HFF-Myc (cell line): ENCODE data around the gene FAM13C.
"Not testable (repeated sequence)": the region's sequence is repeated elsewhere in the genome, so short reads cannot be mapped to it uniquely, and the experiment has no call there.

Experiments used
- DNase-seq: peaks from one replicate; pipeline ENCODE4 v3.0.0-alpha.2; 2011; ENCODE audit warnings: low read depth; ENCODE audit errors: extremely low read depth
- H3K4me3 ChIP-seq: replicated peaks from 2 replicates; pipeline ENCODE4 v1.5.1; 2011; ENCODE audit warnings: low read depth, mild to moderate bottlenecking, control low read depth, low read length
- TF ChIP-seq, protein P1 (sequence below): IDR thresholded peaks from 2 replicates; pipeline ENCODE4 v1.5.1; 2012; ENCODE audit warnings: mild to moderate bottlenecking, low read depth, low read length, control low read depth; ENCODE audit errors: missing control alignments

FAM13C gene

DNA sequence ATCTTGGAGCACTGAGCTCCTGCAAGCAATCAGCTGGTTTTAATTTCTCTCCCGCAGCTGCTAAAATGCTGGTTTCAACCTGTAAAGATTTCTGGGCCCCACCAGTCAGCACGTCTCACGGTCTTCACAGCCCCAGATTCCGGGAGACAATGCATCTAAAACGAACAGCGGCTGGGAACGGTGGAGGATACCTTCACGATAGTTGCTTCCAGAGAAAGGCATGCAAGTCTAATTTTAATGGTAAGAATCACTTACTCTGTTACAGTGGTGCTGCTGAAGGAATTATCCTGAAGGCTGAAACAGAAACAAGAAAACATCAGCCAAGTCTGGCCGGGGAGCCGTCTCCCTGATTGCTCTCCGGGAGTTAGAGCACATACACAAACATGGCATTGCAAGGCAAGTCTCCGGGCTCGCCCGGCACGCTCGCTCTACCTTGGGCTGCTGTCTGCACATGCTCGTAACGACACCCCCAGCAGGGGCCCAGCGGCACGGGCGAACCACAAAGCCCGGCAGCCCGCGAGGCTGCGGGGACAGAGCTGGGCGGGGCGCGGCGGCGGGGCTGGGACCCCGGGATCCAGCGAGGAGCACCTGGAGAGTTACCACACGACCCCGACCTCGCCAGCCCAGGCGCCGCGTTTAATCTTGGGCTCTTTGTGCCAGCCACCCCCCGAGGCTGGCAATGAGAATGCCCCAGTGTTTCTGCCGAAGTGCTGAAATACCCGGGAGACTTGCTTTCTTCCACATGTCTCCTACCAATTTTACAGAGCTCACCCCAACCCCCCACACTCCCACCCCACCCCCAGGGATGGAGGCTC, at the start of gene FAM13C:
TSS of gene FAM13C (minus strand) at position 406 of the 815 bp plus-strand sequence. CDS start at position 317, 89 bp downstream.
- no peak for DNase-seq
- peak within 1 kb of the TSS; percentile 39 for H3K4me3 ChIP-seq
- TF ChIP-seq, protein P1, sequence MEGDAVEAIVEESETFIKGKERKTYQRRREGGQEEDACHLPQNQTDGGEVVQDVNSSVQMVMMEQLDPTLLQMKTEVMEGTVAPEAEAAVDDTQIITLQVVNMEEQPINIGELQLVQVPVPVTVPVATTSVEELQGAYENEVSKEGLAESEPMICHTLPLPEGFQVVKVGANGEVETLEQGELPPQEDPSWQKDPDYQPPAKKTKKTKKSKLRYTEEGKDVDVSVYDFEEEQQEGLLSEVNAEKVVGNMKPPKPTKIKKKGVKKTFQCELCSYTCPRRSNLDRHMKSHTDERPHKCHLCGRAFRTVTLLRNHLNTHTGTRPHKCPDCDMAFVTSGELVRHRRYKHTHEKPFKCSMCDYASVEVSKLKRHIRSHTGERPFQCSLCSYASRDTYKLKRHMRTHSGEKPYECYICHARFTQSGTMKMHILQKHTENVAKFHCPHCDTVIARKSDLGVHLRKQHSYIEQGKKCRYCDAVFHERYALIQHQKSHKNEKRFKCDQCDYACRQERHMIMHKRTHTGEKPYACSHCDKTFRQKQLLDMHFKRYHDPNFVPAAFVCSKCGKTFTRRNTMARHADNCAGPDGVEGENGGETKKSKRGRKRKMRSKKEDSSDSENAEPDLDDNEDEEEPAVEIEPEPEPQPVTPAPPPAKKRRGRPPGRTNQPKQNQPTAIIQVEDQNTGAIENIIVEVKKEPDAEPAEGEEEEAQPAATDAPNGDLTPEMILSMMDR = no peak

DNA sequence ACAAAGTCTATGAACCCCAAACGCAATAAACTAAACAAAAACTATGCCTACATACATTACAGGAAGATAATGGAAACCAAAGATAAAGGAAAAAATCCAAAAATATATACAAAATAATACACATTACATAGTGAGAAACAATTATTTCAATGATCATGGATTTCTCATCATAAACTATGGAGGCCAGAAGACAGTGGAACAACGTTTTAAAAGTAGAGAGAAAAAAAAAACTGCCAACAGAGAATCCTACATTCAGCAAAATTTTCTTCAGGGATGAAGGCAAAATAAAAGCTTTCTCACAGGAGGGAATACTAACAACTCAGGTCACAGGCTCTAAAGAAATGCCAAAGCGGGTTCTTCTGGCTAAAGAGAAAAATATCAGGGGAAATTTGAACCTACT, 42.9 kb upstream of the FAM13C start:
- DNase-seq = no peak
- no peak overlapping the region for H3K4me3 ChIP-seq
- TF ChIP-seq, protein P1 = no peak

DNA sequence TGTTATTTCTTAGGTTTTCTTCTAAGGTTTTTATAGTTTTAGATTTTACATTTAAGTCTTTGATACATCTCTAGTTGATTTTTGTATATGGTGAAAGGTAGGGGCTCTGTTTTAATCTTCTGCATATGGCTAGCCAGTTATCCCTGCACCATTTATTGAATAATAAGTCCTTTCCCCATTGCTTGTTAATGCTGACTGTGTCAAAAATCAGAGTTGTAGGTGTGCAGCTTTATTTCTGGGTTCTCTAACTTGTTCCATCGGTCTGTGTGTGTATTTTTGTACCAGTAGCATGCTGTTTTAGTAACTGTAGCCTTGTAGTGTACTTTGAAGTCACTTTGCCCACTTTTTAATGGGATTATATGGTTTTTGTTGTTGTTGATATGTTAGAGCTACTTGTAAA, 37.9 kb upstream of the FAM13C start:
- H3K4me3 ChIP-seq = no peak overlapping the region
- TF ChIP-seq, protein P1 = no peak
- DNase-seq = no peak

DNA sequence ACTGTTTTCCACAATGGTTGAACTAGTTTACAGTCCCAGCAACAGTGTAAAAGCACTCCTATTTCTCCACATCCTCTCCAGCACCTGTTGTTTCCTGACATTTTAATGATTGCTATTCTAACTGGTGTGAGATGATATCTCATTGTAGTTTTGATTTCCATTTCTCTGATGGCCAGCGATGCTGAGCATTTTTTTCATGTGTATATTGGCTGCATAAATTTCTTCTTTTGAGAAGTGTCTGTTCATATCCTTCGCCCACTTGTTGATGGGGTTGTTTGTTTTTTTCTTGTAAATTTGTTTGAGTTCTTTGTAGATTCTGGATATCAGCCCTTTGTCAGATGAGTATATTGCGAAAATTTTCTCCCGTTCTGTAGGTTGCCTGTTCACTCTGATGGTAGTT, 37.0 kb upstream of the FAM13C start:
- not testable (repeated sequence) for H3K4me3 ChIP-seq, DNase-seq

DNA sequence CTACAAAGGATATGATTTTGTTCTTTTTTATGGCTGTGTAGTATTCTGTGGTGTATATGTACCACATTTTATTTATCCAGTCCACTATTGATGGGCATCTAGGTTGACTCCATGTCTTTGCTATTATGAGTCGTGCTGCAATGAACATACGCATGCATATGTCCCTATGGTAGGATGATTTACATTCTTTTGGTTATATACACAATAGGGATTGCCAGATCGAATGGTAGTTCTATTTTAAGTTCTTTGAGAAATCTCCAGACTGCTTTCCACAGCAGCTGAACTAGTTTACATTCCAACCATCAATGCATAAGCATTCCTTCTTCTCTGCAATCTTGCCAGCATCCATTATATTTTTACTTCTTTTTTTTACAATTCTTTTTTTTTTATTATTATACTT, 35.6 kb upstream of the FAM13C start:
- no peak for DNase-seq
- H3K4me3 ChIP-seq = no peak overlapping the region
- TF ChIP-seq, protein P1 = no peak

DNA sequence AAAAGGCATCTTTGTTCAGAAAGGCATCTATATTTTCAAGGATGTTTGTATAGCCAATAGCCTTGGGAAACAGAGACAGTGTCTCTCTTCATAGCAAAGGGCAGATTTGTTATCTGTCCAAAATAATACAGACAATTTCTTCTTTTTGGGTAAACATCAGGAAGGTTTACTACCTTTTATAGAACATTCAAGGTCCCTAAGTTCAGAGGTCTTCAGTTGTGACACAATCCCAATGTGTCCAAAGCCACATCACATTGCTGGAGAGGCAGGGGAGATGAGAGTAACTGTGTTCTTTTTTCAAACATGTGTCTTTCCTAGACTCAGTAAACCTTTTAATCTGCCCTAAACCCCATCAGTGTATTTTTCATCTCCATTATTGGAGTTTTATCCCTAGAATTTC, 33.6 kb upstream of the FAM13C start:
- TF ChIP-seq, protein P1 = no peak
- H3K4me3 ChIP-seq = no peak overlapping the region
- no peak for DNase-seq

DNA sequence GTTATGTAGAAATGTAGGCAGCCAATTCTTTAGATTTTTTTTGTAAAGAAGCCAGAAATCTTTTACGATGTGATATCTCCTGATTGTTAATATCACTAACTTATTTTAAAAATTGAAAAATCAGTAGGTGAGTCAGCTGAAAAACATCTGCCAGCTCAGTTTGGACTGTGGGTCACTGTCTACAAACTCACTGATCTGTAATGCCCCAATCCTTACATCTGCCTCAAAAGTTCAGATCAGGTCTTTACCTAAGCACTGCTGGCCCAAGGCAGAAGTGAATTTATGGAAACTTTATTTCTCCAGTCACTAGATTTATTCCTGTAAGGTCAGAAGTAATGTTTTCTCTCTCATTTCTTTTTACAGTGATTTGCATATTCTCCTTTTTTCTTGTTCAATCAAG, 31.0 kb upstream of the FAM13C start:
- TF ChIP-seq, protein P1 = no peak
- no peak for DNase-seq
- no peak overlapping the region for H3K4me3 ChIP-seq
